ENCODE measurements around the gene HDAC4.

Gene HDAC4

GRCh38 chr2:239369631-239370161 lies 31.1 kb downstream of the HDAC4 start:
- Histone ChIP-seq H3K9ac (ENCODE audit: low read depth, low read length) (no peak overlapping the region), H3K4me3 (ENCODE audit: low read length) (no peak overlapping the region), H3K27me3 (ENCODE audit: insufficient read depth, low read length) (no peaks in the 10 kb centered on the region), H3K4me1 (ENCODE audit: insufficient read depth, low read length) (no peaks in the 10 kb centered on the region), H3K9me3 (ENCODE audit: insufficient read depth, low read depth, low read length) (no peaks in the 10 kb centered on the region), H3K36me3 (ENCODE audit: insufficient read depth, low read depth, low read length) (no peaks in the 10 kb centered on the region; the same call in 1 of the 2 replicates), H3K27ac (ENCODE audit: low read length) (no peak overlapping the region)

DNA sequence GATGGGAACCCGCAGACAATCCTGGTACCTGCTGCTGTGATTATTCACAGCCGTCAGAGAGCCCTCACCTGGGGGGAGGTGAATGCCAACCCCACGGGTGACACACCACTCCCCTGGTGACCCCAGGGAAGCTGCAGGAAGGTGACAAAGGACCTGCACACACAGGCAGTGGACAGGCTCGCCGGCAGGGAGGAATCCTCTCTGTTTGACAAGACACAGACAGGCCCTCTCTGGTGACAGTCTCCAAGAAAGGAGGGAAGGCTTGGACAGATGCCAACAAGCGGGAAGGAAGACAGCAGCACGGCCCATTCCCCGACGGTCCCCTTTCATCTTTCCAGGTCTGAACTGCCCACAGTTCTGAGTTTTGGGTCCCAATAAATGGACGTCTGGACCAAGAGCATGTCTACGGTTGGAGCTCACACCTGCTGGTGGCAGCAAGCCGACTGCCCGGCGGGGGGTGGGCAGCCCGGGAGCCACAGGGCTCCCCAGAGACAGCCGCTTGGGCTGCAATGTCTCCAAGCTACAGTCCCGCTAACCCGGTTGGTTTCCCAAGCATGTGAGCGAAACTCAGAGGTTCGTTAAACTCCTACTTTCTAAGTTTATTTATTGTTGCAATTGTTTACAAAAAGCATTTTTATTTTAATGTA lies 31.8 kb downstream of the HDAC4 start:
- no peaks in the 10 kb centered on the region for H3K9me3 ChIP-seq (ENCODE audit: insufficient read depth, low read depth, low read length)
- no peaks in the 10 kb centered on the region for H3K4me1 ChIP-seq (ENCODE audit: insufficient read depth, low read length)
- H3K27ac ChIP-seq (ENCODE audit: low read length), result no peak overlapping the region
- no peak overlapping the region for H3K9ac ChIP-seq (ENCODE audit: low read depth, low read length)
- no peak overlapping the region for H3K4me3 ChIP-seq (ENCODE audit: low read length)
- no peaks in the 10 kb centered on the region for H3K27me3 ChIP-seq (ENCODE audit: insufficient read depth, low read length)
- no peaks in the 10 kb centered on the region; the same call in 1 of the 2 replicates for H3K36me3 ChIP-seq (ENCODE audit: insufficient read depth, low read depth, low read length)

- Histone ChIP-seq H3K36me3 (ENCODE audit: insufficient read depth, low read depth, low read length) (no peaks in the 10 kb centered on the region), H3K4me1 (ENCODE audit: insufficient read depth, low read length) (no peaks in the 10 kb centered on the region), H3K9me3 (ENCODE audit: insufficient read depth, low read depth, low read length) (no peaks in the 10 kb centered on the region), H3K27me3 (ENCODE audit: insufficient read depth, low read length) (no peaks in the 10 kb centered on the region), H3K27ac (ENCODE audit: low read length) (no peak overlapping the region), H3K9ac (ENCODE audit: low read depth, low read length) (no peak overlapping the region), H3K4me3 (ENCODE audit: low read length) (no peak overlapping the region)
Measured at GRCh38 chr2:239368321-239368720, 32.5 kb downstream of the HDAC4 start.

GRCh38 chr2:239366740-239367139 lies 34.1 kb downstream of the HDAC4 start:
- Histone ChIP-seq H3K4me3 (ENCODE audit: low read length) (no peak overlapping the region), H3K36me3 (ENCODE audit: insufficient read depth, low read depth, low read length) (no peaks in the 10 kb centered on the region), H3K9ac (ENCODE audit: low read depth, low read length) (no peak overlapping the region), H3K27me3 (ENCODE audit: insufficient read depth, low read length) (no peaks in the 10 kb centered on the region), H3K4me1 (ENCODE audit: insufficient read depth, low read length) (peaks cover under 1% of the 10 kb centered on the region; the same call in 1 of the 2 replicates), H3K27ac (ENCODE audit: low read length) (no peak overlapping the region), H3K9me3 (ENCODE audit: insufficient read depth, low read depth, low read length) (no peaks in the 10 kb centered on the region)

- no peak overlapping the region for H3K4me3 ChIP-seq (ENCODE audit: low read length)
- no peaks in the 10 kb centered on the region for H3K36me3 ChIP-seq (ENCODE audit: insufficient read depth, low read depth, low read length)
- H3K27me3 ChIP-seq (ENCODE audit: insufficient read depth, low read length), result no peaks in the 10 kb centered on the region
- H3K27ac ChIP-seq (ENCODE audit: low read length), result no peak overlapping the region
- H3K4me1 ChIP-seq (ENCODE audit: insufficient read depth, low read length), result peaks cover 6% of the 10 kb centered on the region; the same call in 1 of the 2 replicates
- no peak overlapping the region for H3K9ac ChIP-seq (ENCODE audit: low read depth, low read length)
- no peaks in the 10 kb centered on the region for H3K9me3 ChIP-seq (ENCODE audit: insufficient read depth, low read depth, low read length)
Measured at GRCh38 chr2:239365782-239366435, 34.9 kb downstream of the HDAC4 start.

- H3K9ac ChIP-seq (ENCODE audit: low read depth, low read length), result no peak overlapping the region
- H3K36me3 ChIP-seq (ENCODE audit: insufficient read depth, low read depth, low read length), result no peaks in the 10 kb centered on the region
- H3K27ac ChIP-seq (ENCODE audit: low read length), result no peak overlapping the region
- H3K4me1 ChIP-seq (ENCODE audit: insufficient read depth, low read length), result peaks cover 12% of the 10 kb centered on the region
- no peak overlapping the region for H3K4me3 ChIP-seq (ENCODE audit: low read length)
- no peaks in the 10 kb centered on the region for H3K9me3 ChIP-seq (ENCODE audit: insufficient read depth, low read depth, low read length)
- H3K27me3 ChIP-seq (ENCODE audit: insufficient read depth, low read length), result no peaks in the 10 kb centered on the region
Measured at GRCh38 chr2:239365071-239365781, 35.6 kb downstream of the HDAC4 start.

DNA sequence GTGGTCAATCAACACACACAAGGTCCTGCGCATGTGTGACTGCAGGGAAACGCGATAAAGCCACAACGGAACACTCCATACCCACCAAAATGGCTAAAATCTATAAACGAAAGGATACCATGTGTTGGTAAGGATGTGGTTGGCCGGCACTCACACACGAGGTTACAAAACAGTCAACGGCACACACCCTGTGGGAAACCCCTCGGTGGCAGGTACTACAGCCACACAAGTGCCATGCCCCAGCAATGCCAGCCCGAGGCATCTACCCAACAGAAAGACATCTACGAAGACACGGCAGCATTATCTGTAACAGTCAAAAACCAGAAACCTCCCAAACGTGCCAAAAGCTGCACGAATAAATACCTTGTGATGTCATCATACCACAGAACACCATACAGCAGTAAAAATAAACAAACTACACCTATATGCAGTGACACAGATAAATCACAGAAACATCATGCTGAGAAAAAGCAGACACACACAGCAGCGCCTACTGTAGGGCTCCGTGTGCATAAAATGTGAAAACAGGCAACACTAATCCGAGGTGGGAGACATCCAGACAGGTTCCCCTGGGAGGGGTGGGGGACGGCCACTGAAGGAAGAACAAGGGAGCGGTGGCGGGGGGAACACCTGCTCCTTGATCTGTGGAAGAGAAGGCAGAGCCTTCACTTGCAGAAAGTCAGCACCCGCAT lies 36.7 kb downstream of the HDAC4 start:
- Histone ChIP-seq H3K9me3 (ENCODE audit: insufficient read depth, low read depth, low read length) (no peaks in the 10 kb centered on the region), H3K4me1 (ENCODE audit: insufficient read depth, low read length) (peaks cover 12% of the 10 kb centered on the region), H3K9ac (ENCODE audit: low read depth, low read length) (no peak overlapping the region), H3K27me3 (ENCODE audit: insufficient read depth, low read length) (no peaks in the 10 kb centered on the region), H3K27ac (ENCODE audit: low read length) (no peak overlapping the region), H3K36me3 (ENCODE audit: insufficient read depth, low read depth, low read length) (no peaks in the 10 kb centered on the region), H3K4me3 (ENCODE audit: low read length) (no peak overlapping the region)

GRCh38 chr2:239362507-239362906 lies 38.3 kb downstream of the HDAC4 start:
- no peaks in the 10 kb centered on the region for H3K9me3 ChIP-seq (ENCODE audit: insufficient read depth, low read depth, low read length)
- H3K9ac ChIP-seq (ENCODE audit: low read depth, low read length), result no peak overlapping the region
- no peak overlapping the region for H3K27ac ChIP-seq (ENCODE audit: low read length)
- H3K27me3 ChIP-seq (ENCODE audit: insufficient read depth, low read length), result no peaks in the 10 kb centered on the region
- no peak overlapping the region for H3K4me3 ChIP-seq (ENCODE audit: low read length)
- peaks cover 12% of the 10 kb centered on the region for H3K4me1 ChIP-seq (ENCODE audit: insufficient read depth, low read length)
- H3K36me3 ChIP-seq (ENCODE audit: insufficient read depth, low read depth, low read length), result no peaks in the 10 kb centered on the region

- peaks cover 12% of the 10 kb centered on the region for H3K4me1 ChIP-seq (ENCODE audit: insufficient read depth, low read length)
- H3K27ac ChIP-seq (ENCODE audit: low read length), result no peak overlapping the region
- no peaks in the 10 kb centered on the region for H3K27me3 ChIP-seq (ENCODE audit: insufficient read depth, low read length)
- H3K9ac ChIP-seq (ENCODE audit: low read depth, low read length), result no peak overlapping the region
- H3K4me3 ChIP-seq (ENCODE audit: low read length), result no peak overlapping the region
- H3K9me3 ChIP-seq (ENCODE audit: insufficient read depth, low read depth, low read length), result no peaks in the 10 kb centered on the region
- H3K36me3 ChIP-seq (ENCODE audit: insufficient read depth, low read depth, low read length), result no peaks in the 10 kb centered on the region
Measured at GRCh38 chr2:239361311-239361642, 39.5 kb downstream of the HDAC4 start.

- Histone ChIP-seq H3K9me3 (ENCODE audit: insufficient read depth, low read depth, low read length) (no peaks in the 10 kb centered on the region), H3K36me3 (ENCODE audit: insufficient read depth, low read depth, low read length) (no peaks in the 10 kb centered on the region), H3K27ac (ENCODE audit: low read length) (no peak overlapping the region), H3K4me1 (ENCODE audit: insufficient read depth, low read length) (peaks cover 12% of the 10 kb centered on the region), H3K27me3 (ENCODE audit: insufficient read depth, low read length) (no peaks in the 10 kb centered on the region), H3K9ac (ENCODE audit: low read depth, low read length) (no peak overlapping the region), H3K4me3 (ENCODE audit: low read length) (no peak overlapping the region)
Measured at GRCh38 chr2:239360421-239361310, 40.2 kb downstream of the HDAC4 start.

- no peak overlapping the region for H3K27ac ChIP-seq (ENCODE audit: low read length)
- peaks cover 4% of the 10 kb centered on the region for H3K9me3 ChIP-seq (ENCODE audit: insufficient read depth, low read depth, low read length)
- H3K4me1 ChIP-seq (ENCODE audit: insufficient read depth, low read length), result peaks cover 12% of the 10 kb centered on the region
- no peak overlapping the region for H3K4me3 ChIP-seq (ENCODE audit: low read length)
- no peaks in the 10 kb centered on the region for H3K36me3 ChIP-seq (ENCODE audit: insufficient read depth, low read depth, low read length)
- no peaks in the 10 kb centered on the region for H3K27me3 ChIP-seq (ENCODE audit: insufficient read depth, low read length)
- no peak overlapping the region for H3K9ac ChIP-seq (ENCODE audit: low read depth, low read length)
Measured at GRCh38 chr2:239360008-239360407, 40.8 kb downstream of the HDAC4 start.

All from iPS-20b (cell line).